NCI-H1930 (cell line): ENCODE results near the gene RGS10.
"Not testable (repeated sequence)": the region's sequence is repeated elsewhere in the genome, so short reads cannot be mapped to it uniquely, and the experiment has no call there.

Experiments used
- DNase-seq, 2 experiments: peaks; one replicate each; lab custom pipeline; 2025; lab: John Stamatoyannopoulos, UW

RGS10 gene

GRCh38 chr10:119468542-119469324 lies 73.8 kb downstream of the RGS10 start:
- DNase-seq = no peak

GRCh38 chr10:119466655-119467054 lies 75.9 kb downstream of the RGS10 start:
- DNase-seq = no peak

- no peak for DNase-seq
Measured at GRCh38 chr10:119466076-119466475, 76.4 kb downstream of the RGS10 start.

GRCh38 chr10:119465085-119465484 lies 77.4 kb downstream of the RGS10 start:
- no peak for DNase-seq

- DNase-seq = not testable (repeated sequence)
Measured at GRCh38 chr10:119463195-119463594, 79.3 kb downstream of the RGS10 start.

DNA sequence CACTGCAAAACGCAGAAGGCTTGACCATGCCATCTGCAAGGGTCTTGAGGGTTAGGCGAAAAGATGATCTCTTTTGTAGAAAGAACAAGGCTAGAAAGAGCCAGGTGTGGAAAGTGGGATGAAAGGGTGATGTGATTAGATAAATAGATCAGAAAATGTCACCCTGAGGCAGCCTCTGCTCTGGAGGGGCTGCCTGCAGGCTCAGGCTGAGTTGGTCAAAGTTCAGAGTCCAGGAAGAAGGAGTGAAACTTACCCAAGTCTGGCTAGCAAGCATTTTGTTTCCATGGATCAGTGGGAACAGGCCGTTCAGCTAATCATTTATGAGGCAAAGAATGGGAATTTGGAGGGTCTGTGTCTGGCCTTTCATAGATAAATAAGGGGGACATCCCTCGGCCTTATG lies 79.7 kb downstream of the RGS10 start:
- no peak for DNase-seq

GRCh38 chr10:119461923-119462322 lies 80.6 kb downstream of the RGS10 start:
- DNase-seq = no peak

DNA sequence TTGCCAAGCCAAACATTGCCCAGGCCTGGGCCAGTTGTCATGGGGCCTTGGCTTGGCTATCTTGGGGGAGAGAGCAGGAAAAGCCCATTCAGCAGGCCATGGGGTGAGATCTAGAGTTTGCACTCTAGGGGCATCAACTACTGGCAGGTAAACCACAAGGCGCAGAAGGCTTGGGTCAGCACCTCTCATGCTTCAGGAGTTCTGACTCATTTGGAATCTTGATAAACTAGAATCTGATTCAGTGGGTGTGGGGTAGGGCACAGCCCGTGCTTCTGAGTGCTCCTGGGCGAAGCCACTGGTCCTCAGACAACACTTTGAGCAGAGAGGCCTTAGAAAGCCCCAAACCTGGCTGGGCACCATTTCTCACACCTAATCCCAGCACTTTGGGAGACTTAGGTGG lies 81.1 kb downstream of the RGS10 start:
- no peak for DNase-seq

- DNase-seq = no peak
Measured at GRCh38 chr10:119460369-119461195, 81.9 kb downstream of the RGS10 start.

DNA sequence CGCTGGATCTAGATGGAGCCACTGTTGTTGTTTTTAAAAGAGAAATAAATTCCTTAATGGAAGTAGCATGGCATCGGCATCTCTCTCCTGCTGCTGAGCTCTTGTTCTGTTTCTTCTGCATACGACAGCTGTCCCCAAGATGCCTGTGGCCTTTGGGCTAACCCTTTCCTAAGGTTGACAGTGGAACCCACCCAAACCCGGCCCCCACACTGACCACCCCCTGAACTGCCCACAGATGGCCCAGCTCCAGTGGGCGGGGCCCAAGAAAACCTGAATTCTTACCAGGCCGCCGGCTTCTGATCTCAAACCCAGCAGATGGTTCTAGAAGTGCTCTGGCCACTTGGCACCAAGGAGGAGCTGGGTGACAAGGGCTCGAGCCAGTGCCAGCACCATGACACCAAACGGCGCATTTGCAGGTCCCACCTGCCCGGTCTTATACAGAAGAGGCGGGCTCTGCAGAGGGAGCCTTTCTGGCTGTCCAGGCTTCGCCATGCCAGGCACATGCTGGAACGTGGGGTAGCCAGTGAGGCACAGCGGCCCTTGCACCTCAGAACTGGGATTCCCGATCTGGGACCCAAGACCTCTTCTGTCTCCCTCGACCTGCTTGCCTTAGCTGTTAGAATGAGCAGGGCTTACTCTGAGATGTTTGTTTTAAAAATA lies 82.7 kb downstream of the RGS10 start:
- DNase-seq = no peak

DNA sequence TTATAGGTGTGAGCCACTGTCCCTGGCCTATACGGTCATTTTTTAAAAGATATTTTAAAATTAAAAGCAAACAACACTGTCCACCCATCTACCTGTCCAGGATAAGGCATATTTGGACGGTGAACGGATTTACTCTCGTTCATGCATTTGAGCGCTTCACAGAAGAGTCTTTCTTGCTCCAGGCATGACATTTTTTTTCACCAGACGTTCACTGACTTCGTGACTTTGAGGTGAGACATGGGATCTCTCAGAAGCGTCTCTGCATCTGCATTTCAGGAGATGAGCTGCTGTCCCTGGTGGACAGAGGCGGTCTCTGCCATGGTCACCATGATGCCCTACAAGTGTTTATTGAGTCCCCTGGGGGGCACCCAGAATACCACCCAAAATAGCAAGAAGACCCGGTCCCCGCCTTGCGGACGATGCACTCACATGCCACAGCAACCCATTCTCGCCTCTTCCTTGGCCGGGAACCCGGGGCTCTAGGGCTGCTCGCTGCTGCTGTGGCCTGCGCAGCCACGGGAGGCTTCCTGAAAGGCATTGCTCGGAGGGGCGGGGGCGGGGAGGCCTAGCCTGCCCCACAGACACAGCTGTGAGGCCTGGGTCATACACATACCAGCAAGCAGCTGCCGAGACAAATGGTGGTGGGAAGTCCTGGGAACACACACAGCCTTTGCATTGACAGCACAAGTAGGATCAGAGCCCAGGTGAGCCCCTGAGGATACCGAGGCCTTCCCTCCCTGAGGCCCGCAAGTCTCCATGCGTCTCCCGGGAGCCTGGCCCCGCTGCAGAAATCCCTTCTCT lies 84.4 kb downstream of the RGS10 start:
- DNase-seq = no peak

DNA sequence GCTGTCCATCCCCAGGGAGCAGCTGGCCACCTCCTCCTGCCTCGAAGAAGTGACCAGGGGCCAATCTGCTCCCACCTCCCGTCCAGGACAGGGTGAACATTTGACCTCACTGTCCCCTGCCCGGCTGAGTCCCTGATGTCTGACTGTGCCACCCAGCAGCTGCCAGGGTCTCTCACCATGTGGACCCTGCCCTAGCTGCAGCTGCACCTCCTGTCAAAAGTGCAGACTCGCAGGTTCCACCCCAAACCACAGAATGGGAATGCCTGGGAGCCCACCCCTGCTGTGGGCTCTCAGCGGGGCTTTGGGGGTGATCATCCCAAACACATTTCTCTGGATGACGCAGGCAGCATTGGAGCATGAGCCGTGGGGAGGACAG lies 86.1 kb downstream of the RGS10 start:
- DNase-seq = no peak

DNA sequence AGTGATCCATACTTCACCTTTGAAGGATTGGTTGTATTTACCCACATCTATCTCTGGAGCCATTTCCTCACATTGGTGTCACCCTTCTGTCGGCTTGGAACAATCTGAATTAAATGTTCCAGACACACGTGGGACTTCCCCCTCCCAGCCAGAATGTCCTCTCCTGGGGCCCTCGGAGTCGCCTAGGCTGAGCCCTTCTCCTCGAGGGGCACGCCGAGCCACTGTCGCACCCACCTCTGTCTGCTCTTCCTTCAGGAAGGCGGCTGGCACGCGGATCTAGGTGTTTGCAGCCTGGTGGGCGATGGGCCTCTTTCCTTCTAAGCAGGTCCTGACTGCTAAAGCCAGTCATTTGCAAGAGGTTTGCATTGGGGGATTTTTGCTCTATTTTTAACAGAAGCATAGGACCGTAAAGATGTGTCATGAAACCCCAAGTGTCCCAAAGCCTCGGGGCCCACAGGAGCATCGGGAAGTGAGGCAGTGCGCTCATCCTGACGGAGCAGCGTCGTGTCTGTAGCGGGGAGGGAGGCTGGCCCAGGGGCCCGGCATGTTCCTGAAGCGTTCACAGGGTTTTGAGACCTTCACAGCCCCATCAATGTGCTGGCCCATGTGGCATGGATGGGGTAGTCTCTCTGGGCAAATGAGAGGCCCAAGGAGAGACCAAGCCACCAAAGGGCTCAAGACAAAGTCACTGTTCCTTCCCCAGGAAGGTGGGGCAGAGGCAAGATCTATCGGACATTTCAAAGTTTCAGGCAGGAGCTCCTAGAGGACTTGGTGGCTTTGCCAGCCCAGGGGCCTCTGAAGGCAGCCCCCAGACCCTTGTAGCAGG lies 86.7 kb downstream of the RGS10 start:
- DNase-seq = no peak

- no peak for DNase-seq
Measured at GRCh38 chr10:119454990-119455389, 87.5 kb downstream of the RGS10 start.

DNA sequence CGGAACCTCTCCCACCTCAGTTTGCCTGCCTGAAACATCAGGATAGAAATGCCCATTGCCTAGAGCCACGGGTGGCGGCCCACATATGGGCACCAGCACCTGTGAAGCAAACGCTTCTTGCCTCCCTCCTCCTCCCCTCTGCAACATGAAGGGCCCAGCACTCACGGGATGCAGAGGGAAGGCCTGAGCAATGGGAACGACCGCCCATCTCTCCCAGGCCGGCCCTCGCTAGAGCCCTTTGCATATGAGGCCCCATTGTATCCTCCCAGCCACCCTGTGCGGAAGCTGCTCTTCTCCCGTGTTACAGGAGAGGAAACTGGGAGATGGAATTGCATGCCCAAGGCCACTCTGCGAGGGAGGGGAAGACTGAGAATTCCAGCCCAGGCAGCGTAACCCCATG lies 88.2 kb downstream of the RGS10 start:
- no peak for DNase-seq

GRCh38 chr10:119453313-119453712 lies 89.2 kb downstream of the RGS10 start:
- no peak for DNase-seq

- no peak for DNase-seq
Measured at GRCh38 chr10:119452396-119452795, 90.1 kb downstream of the RGS10 start.

- no peak for DNase-seq
Measured at GRCh38 chr10:119451300-119451896, 91.1 kb downstream of the RGS10 start.

DNA sequence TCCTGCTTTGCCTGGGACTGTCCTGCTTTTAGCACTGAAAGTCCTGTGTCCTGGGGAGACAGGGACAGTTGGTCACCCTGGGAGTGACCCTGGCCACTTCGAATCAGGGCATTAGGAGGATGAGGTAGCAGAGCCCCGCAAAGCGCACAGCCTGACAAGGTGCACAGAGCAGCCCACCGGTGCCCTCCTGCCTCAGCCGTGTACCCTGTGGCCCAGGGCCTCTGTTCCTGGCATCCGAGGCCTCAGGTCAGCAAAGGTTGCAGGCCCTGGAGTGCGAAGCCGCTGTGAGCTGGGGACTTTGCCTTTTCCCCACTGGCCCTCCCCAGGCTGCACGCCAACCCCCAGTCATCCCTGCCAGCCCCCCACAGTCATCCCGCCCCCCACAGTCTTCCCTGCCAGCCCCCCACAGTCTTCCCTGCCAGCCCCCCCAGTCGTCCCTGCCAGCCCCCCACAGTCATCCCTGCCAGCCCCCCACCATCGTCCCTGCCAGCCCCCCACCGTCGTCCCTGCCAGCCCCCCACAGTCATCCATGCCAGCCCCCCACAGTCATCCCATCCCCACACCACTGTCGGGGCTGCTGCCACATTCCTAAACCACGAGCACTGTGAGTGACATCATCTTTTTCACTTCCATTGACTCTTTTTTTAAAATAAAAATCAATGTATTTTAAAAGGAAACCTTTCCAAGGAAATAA lies 91.8 kb downstream of the RGS10 start:
- DNase-seq = no peak
